Kidney (tissue), 14 donors: ENCODE data around the gene TMPRSS11A. TPM values are rescaled to one million over a fixed set of nuclear protein-coding genes. Genes with fewer than 3 reads are reported as not detected.

Experiments
- DNase-seq, 5 donors: peaks; one replicate each; pipeline ENCODE4 v3.0.0-alpha.2; 2013 to 2020
- FAIRE-seq: peaks from 2 replicates; lab custom pipeline; 2012; peaks lifted over from hg19 to GRCh38; lab: Jason Lieb, UNC
- H3K27ac ChIP-seq, 2 donors: one replicate each; pipeline ENCODE4 v1.7.0; 2013; ENCODE audit warnings: low read depth in 2 of 2, low read length in 2 of 2, inconsistent platforms in 1 of 2
- H3K27me3 ChIP-seq: one replicate; pipeline ENCODE4 v1.7.1; 2013; ENCODE audit warnings: low read length, inconsistent platforms; ENCODE audit not compliant: control insufficient read depth, insufficient read depth
- H3K36me3 ChIP-seq, 3 donors: one replicate each; pipeline versions ENCODE4 v1.7.0 to v1.7.1; 2013; ENCODE audit warnings: low read length in 3 of 3, control low read depth in 1 of 3, inconsistent platforms in 1 of 3; ENCODE audit not compliant: insufficient read depth in 3 of 3, control insufficient read depth in 2 of 3
- H3K4me1 ChIP-seq, 3 donors: one replicate each; pipeline versions ENCODE4 v1.7.0 to v1.7.1; 2013; ENCODE audit warnings: low read length in 3 of 3, inconsistent platforms in 1 of 3, low read depth in 1 of 3; ENCODE audit not compliant: control insufficient read depth in 2 of 3, insufficient read depth in 2 of 3
- H3K4me3 ChIP-seq, 3 donors: one replicate each; pipeline versions ENCODE4 v1.7.0 to v1.8.1; 2013; ENCODE audit warnings: low read length in 3 of 3, control low read depth in 1 of 3, inconsistent platforms in 1 of 3
- H3K9ac ChIP-seq, 3 donors: one replicate each; pipeline versions ENCODE4 v1.7.0 to v1.7.1; 2013; ENCODE audit warnings: low read length in 3 of 3, control low read depth in 1 of 3, inconsistent platforms in 1 of 3
- H3K9me3 ChIP-seq, 3 donors: one replicate each; pipeline versions ENCODE4 v1.7.0 to v1.7.1; 2013; ENCODE audit warnings: low read length in 3 of 3, control low read depth in 1 of 3, inconsistent platforms in 1 of 3; ENCODE audit not compliant: control insufficient read depth in 2 of 3, insufficient read depth in 1 of 3
- intact Hi-C: fragments of 100-400 bp; cut with DNase I; formaldehyde crosslinking; loops from one replicate; pipeline ENCODE4 v1.11.1; 2022
- polyA plus RNA-seq: library from polyadenylated mRNA; stranded (reverse); fragments of 350-450 nt; fragmentation: Illumina TruSeq; extraction: RNeasy Lipid Tissue Mini Kit (QIAGEN cat#74804); gene quantifications from one replicate; pipeline ENCODE4 v1.2.3, GENCODE V29; 2014; ENCODE audit warnings: low read depth, low replicate concordance; ENCODE audit not compliant: insufficient read depth
- total RNA-seq: library from RNA; stranded (reverse); fragmentation: NEBNext Ultra II Directional; extraction: Animal tissue kit (Norgen Biotek cat#: 25700); gene quantifications from one replicate; pipeline ENCODE4 v1.2.1, GENCODE V29; 2021
- TF ChIP-seq, protein P1 (sequence below): IDR thresholded peaks from 3 replicates; pipeline ENCODE4 v1.5.1; 2012; ENCODE audit warnings: mild to moderate bottlenecking, moderate library complexity, borderline replicate concordance; ENCODE audit not compliant: insufficient read depth; ENCODE audit errors: extremely low read depth
- donor health status: control.
- donor health status: control.
- donor health status: control.
- donor health status: control.
- donor health status: control.
- donor health status: DM: yes; HTN: yes; CAD: no.
- donor health status: Normal renal cell carcinoma (clear cell type).

TMPRSS11A gene
- total and polyA plus RNA-seq, 2 donors from 2014 or later = not detected

DNA sequence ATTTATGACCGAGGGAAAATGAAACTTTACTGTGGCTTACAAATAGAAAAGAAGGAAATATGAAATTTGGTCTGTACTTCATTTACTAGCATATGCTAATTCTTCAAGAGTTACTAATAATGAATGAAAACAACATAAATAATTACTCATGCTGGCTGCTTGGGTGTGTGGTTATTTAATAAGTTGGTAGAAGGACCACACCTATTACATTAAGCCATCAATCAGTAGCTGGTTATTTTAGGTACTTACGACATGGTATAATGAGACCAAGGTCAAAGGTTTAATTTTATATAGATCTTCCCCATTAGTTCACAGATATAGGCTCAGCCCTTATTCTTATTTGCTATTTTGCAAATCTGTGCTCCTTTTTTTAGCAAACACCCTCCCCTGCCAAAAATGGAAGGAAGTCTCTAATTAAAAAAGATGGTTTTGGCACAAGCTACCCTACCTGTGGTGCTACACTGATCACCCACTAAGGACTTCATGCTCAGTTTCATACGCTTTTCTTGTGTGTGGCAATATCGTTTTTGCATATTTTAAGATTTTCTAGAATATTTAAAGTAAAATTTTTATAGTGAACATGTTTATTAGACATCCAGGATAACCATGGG lies 93.6 kb downstream of the TMPRSS11A start:
- H3K9ac ChIP-seq = no peak overlapping the region
- H3K4me3 ChIP-seq = no peak overlapping the region
- FAIRE-seq = no peak
- intact Hi-C loops = no loop called here
- DNase-seq = no peak
- H3K27ac ChIP-seq = no peak overlapping the region
- no peaks in the 10 kb centered on the region for H3K4me1 ChIP-seq
- H3K9me3 ChIP-seq = peaks cover 0 to 13% (median 0%) of the 10 kb centered on the region in 3 donors
- no peaks in the 10 kb centered on the region for H3K27me3 ChIP-seq
- TF ChIP-seq, protein P1, sequence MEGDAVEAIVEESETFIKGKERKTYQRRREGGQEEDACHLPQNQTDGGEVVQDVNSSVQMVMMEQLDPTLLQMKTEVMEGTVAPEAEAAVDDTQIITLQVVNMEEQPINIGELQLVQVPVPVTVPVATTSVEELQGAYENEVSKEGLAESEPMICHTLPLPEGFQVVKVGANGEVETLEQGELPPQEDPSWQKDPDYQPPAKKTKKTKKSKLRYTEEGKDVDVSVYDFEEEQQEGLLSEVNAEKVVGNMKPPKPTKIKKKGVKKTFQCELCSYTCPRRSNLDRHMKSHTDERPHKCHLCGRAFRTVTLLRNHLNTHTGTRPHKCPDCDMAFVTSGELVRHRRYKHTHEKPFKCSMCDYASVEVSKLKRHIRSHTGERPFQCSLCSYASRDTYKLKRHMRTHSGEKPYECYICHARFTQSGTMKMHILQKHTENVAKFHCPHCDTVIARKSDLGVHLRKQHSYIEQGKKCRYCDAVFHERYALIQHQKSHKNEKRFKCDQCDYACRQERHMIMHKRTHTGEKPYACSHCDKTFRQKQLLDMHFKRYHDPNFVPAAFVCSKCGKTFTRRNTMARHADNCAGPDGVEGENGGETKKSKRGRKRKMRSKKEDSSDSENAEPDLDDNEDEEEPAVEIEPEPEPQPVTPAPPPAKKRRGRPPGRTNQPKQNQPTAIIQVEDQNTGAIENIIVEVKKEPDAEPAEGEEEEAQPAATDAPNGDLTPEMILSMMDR = no peak
- H3K36me3 ChIP-seq = no peaks in the 10 kb centered on the region

DNA sequence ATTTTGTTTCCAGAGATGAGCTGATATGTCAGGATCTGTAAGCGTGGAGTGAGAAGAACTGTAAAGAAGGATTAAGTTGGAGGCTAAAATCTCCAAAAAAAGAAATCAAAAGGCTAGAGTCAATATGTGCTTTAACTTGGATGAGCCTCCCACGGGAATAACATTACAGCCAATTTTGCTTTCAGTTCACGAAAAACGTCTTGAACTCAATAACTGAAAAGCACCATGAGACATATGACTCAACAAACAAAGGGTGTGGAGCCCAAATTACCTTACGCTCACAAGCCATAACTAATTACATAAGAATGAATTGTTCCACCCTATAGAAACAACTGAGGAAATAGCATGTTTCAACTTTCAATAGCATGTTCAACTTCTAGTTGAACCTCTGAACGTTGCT lies 101.8 kb downstream of the TMPRSS11A start:
- DNase-seq (no peak), FAIRE-seq (no peak)
- TF ChIP-seq, protein P1 = no peak

More for the DNA sequence above, 101.8 kb downstream of the TMPRSS11A start:
- Histone ChIP-seq H3K36me3 (no peaks in the 10 kb centered on the region), H3K9me3 (no peaks in the 10 kb centered on the region), H3K4me3 (no peak overlapping the region), H3K9ac (no peak overlapping the region), H3K27ac (no peak overlapping the region), H3K4me1 (no peaks in the 10 kb centered on the region), H3K27me3 (no peaks in the 10 kb centered on the region)
- intact Hi-C loops = no loop called here

Other genes starting within 250 kb of the TMPRSS11A start
- not detected for gene GNRHR, start 209.1 kb downstream of the TMPRSS11A start, total RNA-seq
- gene GNRHR, start 209.1 kb downstream of the TMPRSS11A start, polyA plus RNA-seq = not detected
- gene TMPRSS11D, start 79.5 kb downstream of the TMPRSS11A start, total RNA-seq = not detected
- not detected for gene TMPRSS11D, start 79.5 kb downstream of the TMPRSS11A start, polyA plus RNA-seq
- not detected for gene TMPRSS11F, start 166.4 kb upstream of the TMPRSS11A start, total RNA-seq
- gene TMPRSS11F, start 166.4 kb upstream of the TMPRSS11A start, polyA plus RNA-seq = not detected